H9 (cell line): ENCODE data around the gene MANSC4. TPM values are rescaled to one million over a fixed set of nuclear protein-coding genes. Genes with fewer than 3 reads are reported as not detected.
A peak's percentile ranks its signal among the peaks of the same experiment; 100 is the strongest.

Experiments used
- DNase-seq: peaks from one replicate; pipeline ENCODE4 v3.0.0-alpha.2; 2017
- H2AFZ ChIP-seq: one replicate; pipeline ENCODE4 v1.6.1; 2013; ENCODE audit warnings: mild to moderate bottlenecking, low read length, control low read depth, moderate library complexity
- H2AK5ac ChIP-seq: 2 replicates; pipeline ENCODE4 v1.6.1; 2013; ENCODE audit warnings: low read length, control low read depth, mixed read lengths; ENCODE audit not compliant: insufficient read length
- H2BK120ac ChIP-seq: one replicate; pipeline ENCODE4 v1.6.1; 2013; ENCODE audit warnings: low read depth, mild to moderate bottlenecking, low read length, control low read depth, inconsistent platforms; ENCODE audit not compliant: poor library complexity, severe bottlenecking
- H2BK12ac ChIP-seq: 2 replicates; pipeline ENCODE4 v1.6.1; 2013; ENCODE audit warnings: low read length, control low read depth, mixed read lengths, low read depth; ENCODE audit not compliant: insufficient read length
- H2BK15ac ChIP-seq: 2 replicates; pipeline ENCODE4 v1.6.1; 2013; ENCODE audit warnings: low read depth, low read length, control low read depth
- H2BK20ac ChIP-seq: one replicate; pipeline ENCODE4 v1.6.1; 2013; ENCODE audit warnings: low read depth, mild to moderate bottlenecking, low read length, control low read depth, inconsistent platforms; ENCODE audit not compliant: poor library complexity, severe bottlenecking
- H2BK5ac ChIP-seq: 2 replicates; pipeline ENCODE4 v1.6.1; 2013; ENCODE audit warnings: low read length, control low read depth, mixed read lengths; ENCODE audit not compliant: insufficient read length
- H3K14ac ChIP-seq: 2 replicates; pipeline ENCODE4 v1.6.1; 2013; ENCODE audit warnings: low read length, control low read depth; ENCODE audit not compliant: insufficient read depth
- H3K18ac ChIP-seq: 2 replicates; pipeline ENCODE4 v1.6.1; 2013; ENCODE audit warnings: low read depth, mild to moderate bottlenecking, mixed read lengths, low read length, control low read depth; ENCODE audit not compliant: insufficient read length
- H3K23ac ChIP-seq: 2 replicates; pipeline ENCODE4 v1.6.1; 2013; ENCODE audit warnings: low read length, control low read depth, mixed read lengths, low read depth; ENCODE audit not compliant: insufficient read length
- H3K23me2 ChIP-seq: 2 replicates; pipeline ENCODE4 v1.6.1; 2013; ENCODE audit warnings: low read depth, mild to moderate bottlenecking, mixed read lengths, low read length, control low read depth; ENCODE audit not compliant: insufficient read length, poor library complexity, severe bottlenecking
- H3K27ac ChIP-seq: 2 replicates; pipeline ENCODE4 v1.5.1; 2013; ENCODE audit warnings: low read length, control low read depth, mixed read lengths, low read depth; ENCODE audit not compliant: insufficient read length
- H3K27me3 ChIP-seq: 2 replicates; pipeline ENCODE4 v1.6.1; 2013; ENCODE audit warnings: low read length, control low read depth, inconsistent platforms; ENCODE audit not compliant: insufficient read depth
- H3K4ac ChIP-seq: 2 replicates; pipeline ENCODE4 v1.6.1; 2013; ENCODE audit warnings: low read depth, mild to moderate bottlenecking, control low read depth, inconsistent platforms, low read length, moderate library complexity
- H3K4me1 ChIP-seq: 2 replicates; pipeline ENCODE4 v1.6.1; 2013; ENCODE audit warnings: low read length, control low read depth, inconsistent platforms; ENCODE audit not compliant: insufficient read depth
- H3K4me2 ChIP-seq: 2 replicates; pipeline ENCODE4 v1.6.1; 2013; ENCODE audit warnings: low read length, control low read depth, mixed read lengths; ENCODE audit not compliant: insufficient read length, insufficient read depth
- H3K56ac ChIP-seq: 2 replicates; pipeline ENCODE4 v1.6.1; 2013; ENCODE audit warnings: low read depth, mild to moderate bottlenecking, mixed read lengths, low read length, control low read depth; ENCODE audit not compliant: insufficient read length
- H3K79me1 ChIP-seq: 2 replicates; pipeline ENCODE4 v1.6.1; 2013; ENCODE audit warnings: low read depth, mild to moderate bottlenecking, moderate library complexity, low read length, control low read depth, inconsistent platforms; ENCODE audit not compliant: insufficient read depth, poor library complexity, severe bottlenecking
- H3K79me2 ChIP-seq: 2 replicates; pipeline ENCODE4 v1.6.1; 2013; ENCODE audit warnings: low read length, control low read depth, inconsistent platforms; ENCODE audit not compliant: insufficient read depth
- H3K9ac ChIP-seq: 2 replicates; pipeline ENCODE4 v1.6.1; 2013; ENCODE audit warnings: low read length, control low read depth, mixed read lengths; ENCODE audit not compliant: insufficient read length; ENCODE audit errors: extremely low read depth
- H3K9me3 ChIP-seq: one replicate; pipeline ENCODE4 v1.6.1; 2013; ENCODE audit warnings: low read depth, low read length, inconsistent platforms; ENCODE audit not compliant: control insufficient read depth
- H3T11ph ChIP-seq: one replicate; pipeline ENCODE4 v1.6.1; 2013; ENCODE audit warnings: mild to moderate bottlenecking, low read length, control low read depth, inconsistent platforms
- H4K20me1 ChIP-seq: one replicate; pipeline ENCODE4 v1.6.1; 2013; ENCODE audit not compliant: control insufficient read depth, insufficient read length, insufficient read depth
- H4K5ac ChIP-seq: 2 replicates; pipeline ENCODE4 v1.6.1; 2013; ENCODE audit warnings: low read depth, mild to moderate bottlenecking, mixed read lengths, low read length, control low read depth; ENCODE audit not compliant: insufficient read length
- H4K8ac ChIP-seq: replicated peaks from 2 replicates; pipeline ENCODE4 v1.6.1; 2013; ENCODE audit warnings: low read length, control low read depth, mixed read lengths, low read depth; ENCODE audit not compliant: insufficient read length
- H4K91ac ChIP-seq: 2 replicates; pipeline ENCODE4 v1.6.1; 2013; ENCODE audit warnings: low read depth, mild to moderate bottlenecking, moderate library complexity, mixed read lengths, low read length, control low read depth; ENCODE audit not compliant: insufficient read length
- H3K27ac Mint-ChIP-seq, 3 experiments: 2 replicates in 2 of 3; 3 replicates in 1 of 3; pipeline ENCODE4 v1.8.0; 2020 to 2021; ENCODE audit warnings: mixed read lengths in 3 of 3, mild to moderate bottlenecking in 1 of 3, moderate library complexity in 1 of 3
- H3K27me3 Mint-ChIP-seq: 2 replicates; pipeline ENCODE4 v1.8.0; 2021; ENCODE audit warnings: low read depth, mild to moderate bottlenecking, moderate library complexity, mixed read lengths
- H3K36me3 Mint-ChIP-seq, 3 experiments: 2 replicates in 2 of 3; 3 replicates in 1 of 3; pipeline ENCODE4 v1.8.0; 2020 to 2021; ENCODE audit warnings: low read depth in 3 of 3, mixed read lengths in 3 of 3; ENCODE audit not compliant: insufficient read depth in 1 of 3
- H3K4me1 Mint-ChIP-seq, 2 experiments: 2 replicates each; pipeline ENCODE4 v1.8.0; 2020; ENCODE audit warnings: mixed read lengths in 2 of 2
- H3K4me3 Mint-ChIP-seq, 2 experiments: 2 replicates in 1 of 2; 3 replicates in 1 of 2; pipeline ENCODE4 v1.8.0; 2020 to 2021; ENCODE audit warnings: mild to moderate bottlenecking in 2 of 2, mixed read lengths in 2 of 2, moderate library complexity in 1 of 2
- H3K9me3 Mint-ChIP-seq, 2 experiments: 2 replicates in 1 of 2; 3 replicates in 1 of 2; pipeline ENCODE4 v1.8.0; 2020; ENCODE audit warnings: mild to moderate bottlenecking in 2 of 2, mixed read lengths in 2 of 2, moderate library complexity in 1 of 2
- WGBS: extraction: QIAGEN DNeasy Blood & Tissue Kit; methylation state at CpG from one replicate; pipeline ENCODE4 v1.1.7; 2013; ENCODE audit warnings: missing lambda C conversion rate, low lambda C conversion rate, mixed read lengths; ENCODE audit not compliant: insufficient read length; ENCODE audit errors: extremely low coverage; 5-methylcytosine and 5-hydroxymethylcytosine counted together
- total RNA-seq: library from RNA; stranded (reverse); gene quantifications from 2 replicates; pipeline ENCODE4 v1.2.1, GENCODE V29; 2021
- TF ChIP-seq, protein P1 (sequence below): fragments of 200-600 bp; sonication (generic); conservative IDR thresholded peaks from 3 replicates; pipeline ENCODE4 v1.8.0; 2021; ENCODE audit warnings: antibody characterized with exemption, mild to moderate bottlenecking

Gene MANSC4
- total RNA-seq, 1 experiment from 2014 or later: not detected

GRCh38 chr12:27756670-27757195 is 23.3 kb downstream of the MANSC4 start:
- Histone ChIP-seq H2BK12ac (no peak overlapping the region), H4K20me1 (no peaks in the 10 kb centered on the region), H3K27ac (no peak overlapping the region), H3K27me3 (no peaks in the 10 kb centered on the region), H4K8ac (no peak overlapping the region), H2BK120ac (no peak overlapping the region), H2AK5ac (no peak overlapping the region), H3K56ac (no peak overlapping the region), H2BK20ac (no peak overlapping the region), H4K5ac (no peak overlapping the region), H2AFZ (no peak overlapping the region), H3T11ph (no peak overlapping the region), H4K91ac (no peak overlapping the region), H3K23me2 (no peaks in the 10 kb centered on the region), H3K23ac (no peak overlapping the region), H3K4me2 (no peak overlapping the region), H3K79me2 (no peaks in the 10 kb centered on the region), H3K14ac (no peak overlapping the region), H3K79me1 (no peaks in the 10 kb centered on the region), H3K4ac (no peak overlapping the region), H2BK5ac (no peak overlapping the region), H3K9ac (no peak overlapping the region), H2BK15ac (no peak overlapping the region), H3K9me3 (no peaks in the 10 kb centered on the region), H3K18ac (no peak overlapping the region), H3K4me1 (no peaks in the 10 kb centered on the region)
- DNase-seq: no peak
- Mint-ChIP-seq H3K4me1 (no peaks in the 10 kb centered on the region), H3K36me3 (peaks cover 4 to 24% (median 20%) of the 10 kb centered on the region in 3 experiments; a peak in 5 of 7 replicates), H3K9me3 (no peaks in the 10 kb centered on the region), H3K4me3 (no peak overlapping the region), H3K27me3 (no peaks in the 10 kb centered on the region), H3K27ac (peak overlapping the region; percentile 4 to 36 (median 29); a peak in 5 of 7 replicates)
- WGBS: no CpG with 5 or more reads among the region's 7 CpGs
- TF ChIP-seq, protein P1, sequence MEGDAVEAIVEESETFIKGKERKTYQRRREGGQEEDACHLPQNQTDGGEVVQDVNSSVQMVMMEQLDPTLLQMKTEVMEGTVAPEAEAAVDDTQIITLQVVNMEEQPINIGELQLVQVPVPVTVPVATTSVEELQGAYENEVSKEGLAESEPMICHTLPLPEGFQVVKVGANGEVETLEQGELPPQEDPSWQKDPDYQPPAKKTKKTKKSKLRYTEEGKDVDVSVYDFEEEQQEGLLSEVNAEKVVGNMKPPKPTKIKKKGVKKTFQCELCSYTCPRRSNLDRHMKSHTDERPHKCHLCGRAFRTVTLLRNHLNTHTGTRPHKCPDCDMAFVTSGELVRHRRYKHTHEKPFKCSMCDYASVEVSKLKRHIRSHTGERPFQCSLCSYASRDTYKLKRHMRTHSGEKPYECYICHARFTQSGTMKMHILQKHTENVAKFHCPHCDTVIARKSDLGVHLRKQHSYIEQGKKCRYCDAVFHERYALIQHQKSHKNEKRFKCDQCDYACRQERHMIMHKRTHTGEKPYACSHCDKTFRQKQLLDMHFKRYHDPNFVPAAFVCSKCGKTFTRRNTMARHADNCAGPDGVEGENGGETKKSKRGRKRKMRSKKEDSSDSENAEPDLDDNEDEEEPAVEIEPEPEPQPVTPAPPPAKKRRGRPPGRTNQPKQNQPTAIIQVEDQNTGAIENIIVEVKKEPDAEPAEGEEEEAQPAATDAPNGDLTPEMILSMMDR: no peak
